H1 (cell line): ENCODE data around the gene TMEM176B.

Source experiments
- BACH1 ChIP-seq: IDR thresholded peaks from 2 replicates; pipeline ENCODE4 v1.6.1; 2012; ENCODE audit warnings: low read length, improper control_type of control experiment
- EZH2 ChIP-seq: fragments of 200-600 bp; sonication (generic); IDR thresholded peaks from 2 replicates; pipeline ENCODE4 v1.7.1; 2012; ENCODE audit warnings: low read depth, mild to moderate bottlenecking, moderate library complexity, low read length, inconsistent platforms; ENCODE audit not compliant: severe bottlenecking
- POLR2AphosphoS5 ChIP-seq: IDR thresholded peaks from 2 replicates; pipeline ENCODE4 v1.6.1; 2011; ENCODE audit warnings: low read depth, low read length
- SIN3A ChIP-seq, 2 experiments: IDR thresholded peaks in 1 of 2; conservative IDR thresholded peaks in 1 of 2; 2 replicates each; pipeline ENCODE4 v1.6.1; 2011 to 2012; ENCODE audit warnings: low read length in 2 of 2, improper control_type of control experiment in 1 of 2, low read depth in 1 of 2, mild to moderate bottlenecking in 1 of 2
- SP2 ChIP-seq: IDR thresholded peaks from 2 replicates; pipeline ENCODE4 v1.6.1; 2012; ENCODE audit warnings: mild to moderate bottlenecking, low read length, inconsistent platforms
- TAF1 ChIP-seq: IDR thresholded peaks from 2 replicates; pipeline ENCODE4 v1.6.1; 2011; ENCODE audit warnings: mild to moderate bottlenecking, low read depth, low read length
- YY1 ChIP-seq: IDR thresholded peaks from 2 replicates; pipeline ENCODE4 v1.6.1; 2011; ENCODE audit warnings: low read depth, mild to moderate bottlenecking, low read length
- TF ChIP-seq, protein P1 (sequence below), 3 experiments: IDR thresholded peaks; 1 replicate in 2 of 3; 2 replicates in 1 of 3; pipeline versions ENCODE4 v1.5.1 to v1.6.1; 2011; ENCODE audit warnings: low read length in 3 of 3, mild to moderate bottlenecking in 3 of 3, inconsistent platforms in 2 of 3, low read depth in 1 of 3, moderate library complexity in 1 of 3; ENCODE audit not compliant: insufficient read depth in 1 of 3; ENCODE audit errors: control extremely low read depth in 1 of 3

DNA sequence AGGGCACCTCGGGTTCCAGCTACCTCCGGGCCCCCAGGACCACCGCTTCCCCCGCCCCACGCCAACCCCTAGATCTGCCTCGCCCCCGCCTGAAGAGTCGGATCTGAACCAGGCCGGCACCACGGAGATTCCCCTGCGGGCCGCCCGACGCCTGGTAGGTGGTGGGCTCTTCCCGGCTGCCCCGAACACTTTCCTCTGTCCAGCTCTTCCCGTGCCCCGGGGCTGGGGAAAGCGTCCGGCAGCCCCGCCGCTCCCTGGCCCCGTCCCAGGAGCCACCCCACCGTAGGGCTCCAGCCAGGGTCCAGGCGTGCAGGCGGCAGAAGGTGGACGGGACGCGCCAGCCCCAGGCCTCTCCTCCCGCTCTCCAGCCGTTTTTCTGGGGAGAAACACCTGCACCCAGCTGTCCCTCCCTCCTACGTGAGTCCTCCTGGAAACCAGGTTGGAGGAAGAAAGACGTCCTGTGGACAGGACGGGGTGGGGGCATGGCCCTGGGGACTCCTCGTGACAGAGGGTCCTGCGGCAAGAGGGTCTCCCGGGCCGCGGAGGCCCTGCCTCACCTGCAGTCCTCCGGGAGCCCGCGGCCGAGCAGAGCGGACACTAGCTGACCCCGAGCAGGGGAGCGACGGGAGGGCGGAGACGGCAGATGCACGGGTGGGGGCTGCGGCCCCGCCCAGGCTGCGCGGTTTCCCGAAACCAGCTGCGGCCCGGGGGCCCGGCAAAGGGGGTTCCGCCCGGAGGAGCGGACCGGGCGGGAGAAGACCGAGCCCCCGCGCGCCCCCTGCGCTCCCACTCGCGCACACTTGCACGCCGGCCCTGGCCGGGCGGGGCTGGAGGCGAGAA, at the start of gene TMEM176B:
- TF ChIP-seq YY1 (no peak), EZH2 (peak; percentile 87), BACH1 (no peak), SP2 (no peak), POLR2AphosphoS5 (no peak), SIN3A (conservative IDR thresholded peaks at IDR 0.05 in 1 of 2, IDR thresholded peaks at IDR 0.05 in 1 of 2; ENCODE audit: low read depth in 1 of 2, low read length in 2 of 2) (no peak), TAF1 (no peak)
- TF ChIP-seq, protein P1, sequence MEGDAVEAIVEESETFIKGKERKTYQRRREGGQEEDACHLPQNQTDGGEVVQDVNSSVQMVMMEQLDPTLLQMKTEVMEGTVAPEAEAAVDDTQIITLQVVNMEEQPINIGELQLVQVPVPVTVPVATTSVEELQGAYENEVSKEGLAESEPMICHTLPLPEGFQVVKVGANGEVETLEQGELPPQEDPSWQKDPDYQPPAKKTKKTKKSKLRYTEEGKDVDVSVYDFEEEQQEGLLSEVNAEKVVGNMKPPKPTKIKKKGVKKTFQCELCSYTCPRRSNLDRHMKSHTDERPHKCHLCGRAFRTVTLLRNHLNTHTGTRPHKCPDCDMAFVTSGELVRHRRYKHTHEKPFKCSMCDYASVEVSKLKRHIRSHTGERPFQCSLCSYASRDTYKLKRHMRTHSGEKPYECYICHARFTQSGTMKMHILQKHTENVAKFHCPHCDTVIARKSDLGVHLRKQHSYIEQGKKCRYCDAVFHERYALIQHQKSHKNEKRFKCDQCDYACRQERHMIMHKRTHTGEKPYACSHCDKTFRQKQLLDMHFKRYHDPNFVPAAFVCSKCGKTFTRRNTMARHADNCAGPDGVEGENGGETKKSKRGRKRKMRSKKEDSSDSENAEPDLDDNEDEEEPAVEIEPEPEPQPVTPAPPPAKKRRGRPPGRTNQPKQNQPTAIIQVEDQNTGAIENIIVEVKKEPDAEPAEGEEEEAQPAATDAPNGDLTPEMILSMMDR (IDR thresholded peaks at IDR 0.05; ENCODE audit: control extremely low read depth in 1 of 3, insufficient read depth in 1 of 3, low read depth in 1 of 3, low read length in 3 of 3) = no peak
